Ishikawa (cell line): ENCODE measurements around the gene ISM2.

Source experiments
- CEBPB ChIP-seq: IDR thresholded peaks from 2 replicates; pipeline ENCODE4 v1.6.1; 2012
- EGR1 ChIP-seq: IDR thresholded peaks from 2 replicates; pipeline ENCODE4 v1.6.1; 2012
- EP300 ChIP-seq: IDR thresholded peaks from 2 replicates; pipeline ENCODE4 v1.6.1; 2012; ENCODE audit warnings: borderline replicate concordance
- MAX ChIP-seq: IDR thresholded peaks from 2 replicates; pipeline ENCODE4 v1.6.1; 2012
- RAD21 ChIP-seq: IDR thresholded peaks from 2 replicates; pipeline ENCODE4 v1.6.1; 2012; ENCODE audit warnings: low read depth
- YY1 ChIP-seq: IDR thresholded peaks from 2 replicates; pipeline ENCODE4 v1.6.1; 2012; ENCODE audit warnings: low read depth
- TF ChIP-seq, protein P1 (sequence below): IDR thresholded peaks from 2 replicates; pipeline ENCODE4 v1.6.1; 2012; ENCODE audit warnings: low read depth, mild to moderate bottlenecking

- TF ChIP-seq CEBPB (no peak), YY1 (no peak), RAD21 (no peak), MAX (no peak), EGR1 (no peak), EP300 (no peak)
- TF ChIP-seq, protein P1, sequence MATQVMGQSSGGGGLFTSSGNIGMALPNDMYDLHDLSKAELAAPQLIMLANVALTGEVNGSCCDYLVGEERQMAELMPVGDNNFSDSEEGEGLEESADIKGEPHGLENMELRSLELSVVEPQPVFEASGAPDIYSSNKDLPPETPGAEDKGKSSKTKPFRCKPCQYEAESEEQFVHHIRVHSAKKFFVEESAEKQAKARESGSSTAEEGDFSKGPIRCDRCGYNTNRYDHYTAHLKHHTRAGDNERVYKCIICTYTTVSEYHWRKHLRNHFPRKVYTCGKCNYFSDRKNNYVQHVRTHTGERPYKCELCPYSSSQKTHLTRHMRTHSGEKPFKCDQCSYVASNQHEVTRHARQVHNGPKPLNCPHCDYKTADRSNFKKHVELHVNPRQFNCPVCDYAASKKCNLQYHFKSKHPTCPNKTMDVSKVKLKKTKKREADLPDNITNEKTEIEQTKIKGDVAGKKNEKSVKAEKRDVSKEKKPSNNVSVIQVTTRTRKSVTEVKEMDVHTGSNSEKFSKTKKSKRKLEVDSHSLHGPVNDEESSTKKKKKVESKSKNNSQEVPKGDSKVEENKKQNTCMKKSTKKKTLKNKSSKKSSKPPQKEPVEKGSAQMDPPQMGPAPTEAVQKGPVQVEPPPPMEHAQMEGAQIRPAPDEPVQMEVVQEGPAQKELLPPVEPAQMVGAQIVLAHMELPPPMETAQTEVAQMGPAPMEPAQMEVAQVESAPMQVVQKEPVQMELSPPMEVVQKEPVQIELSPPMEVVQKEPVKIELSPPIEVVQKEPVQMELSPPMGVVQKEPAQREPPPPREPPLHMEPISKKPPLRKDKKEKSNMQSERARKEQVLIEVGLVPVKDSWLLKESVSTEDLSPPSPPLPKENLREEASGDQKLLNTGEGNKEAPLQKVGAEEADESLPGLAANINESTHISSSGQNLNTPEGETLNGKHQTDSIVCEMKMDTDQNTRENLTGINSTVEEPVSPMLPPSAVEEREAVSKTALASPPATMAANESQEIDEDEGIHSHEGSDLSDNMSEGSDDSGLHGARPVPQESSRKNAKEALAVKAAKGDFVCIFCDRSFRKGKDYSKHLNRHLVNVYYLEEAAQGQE = no peak
Observed at GRCh38 chr14:77508876-77509275, 10.3 kb upstream of the ISM2 start.
